Measurements from ENCODE around the gene NTF3.

DNA sequence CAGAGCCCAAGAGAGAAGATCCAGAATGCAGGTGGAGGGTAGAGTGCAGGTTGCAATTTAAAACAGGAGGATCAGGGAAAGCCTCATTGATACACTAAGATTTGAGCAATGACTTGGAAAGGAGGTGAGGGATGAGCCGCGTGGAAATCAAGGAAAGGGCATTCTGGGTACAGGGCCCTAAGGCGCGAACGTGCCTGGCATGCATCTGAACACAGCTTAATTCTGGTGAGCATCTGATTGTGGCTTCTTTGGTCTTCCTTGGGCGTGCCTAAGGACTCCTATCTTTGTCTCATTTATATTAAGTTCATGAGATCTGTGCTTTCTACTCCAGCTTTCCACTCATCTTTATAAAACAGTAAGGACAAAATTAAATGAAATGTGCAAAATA is 79.3 kb downstream of the NTF3 start:
- TF ChIP-seq, protein P1, sequence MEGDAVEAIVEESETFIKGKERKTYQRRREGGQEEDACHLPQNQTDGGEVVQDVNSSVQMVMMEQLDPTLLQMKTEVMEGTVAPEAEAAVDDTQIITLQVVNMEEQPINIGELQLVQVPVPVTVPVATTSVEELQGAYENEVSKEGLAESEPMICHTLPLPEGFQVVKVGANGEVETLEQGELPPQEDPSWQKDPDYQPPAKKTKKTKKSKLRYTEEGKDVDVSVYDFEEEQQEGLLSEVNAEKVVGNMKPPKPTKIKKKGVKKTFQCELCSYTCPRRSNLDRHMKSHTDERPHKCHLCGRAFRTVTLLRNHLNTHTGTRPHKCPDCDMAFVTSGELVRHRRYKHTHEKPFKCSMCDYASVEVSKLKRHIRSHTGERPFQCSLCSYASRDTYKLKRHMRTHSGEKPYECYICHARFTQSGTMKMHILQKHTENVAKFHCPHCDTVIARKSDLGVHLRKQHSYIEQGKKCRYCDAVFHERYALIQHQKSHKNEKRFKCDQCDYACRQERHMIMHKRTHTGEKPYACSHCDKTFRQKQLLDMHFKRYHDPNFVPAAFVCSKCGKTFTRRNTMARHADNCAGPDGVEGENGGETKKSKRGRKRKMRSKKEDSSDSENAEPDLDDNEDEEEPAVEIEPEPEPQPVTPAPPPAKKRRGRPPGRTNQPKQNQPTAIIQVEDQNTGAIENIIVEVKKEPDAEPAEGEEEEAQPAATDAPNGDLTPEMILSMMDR (IDR thresholded peaks at IDR 0.05; ENCODE audit: borderline replicate concordance, extremely low read depth, low read length, poor library complexity, severe bottlenecking): no peak
- TF ChIP-seq EZH2 (IDR thresholded peaks at IDR 0.05; ENCODE audit: borderline replicate concordance, low read depth, low read length, severe bottlenecking): no peak

All from DND-41 (cell line).